Suprapubic skin (tissue), 3 donors: ENCODE results near the gene SIGLEC15.

Experiments used
- EP300 ChIP-seq: sonication (generic); formaldehyde crosslinking; IDR thresholded peaks from one replicate; pipeline ENCODE4 v1.6.1; 2017; ENCODE audit warnings: antibody characterized with exemption
- POLR2A ChIP-seq, 2 donors: fragments of 450-650 bp; IDR thresholded peaks; one replicate each; pipeline ENCODE4 v1.6.1; 2017; ENCODE audit warnings: antibody characterized with exemption in 2 of 2, mild to moderate bottlenecking in 2 of 2, moderate library complexity in 2 of 2
- TF ChIP-seq, protein P1 (sequence below), 2 donors: fragments of 200-600 bp in 1 of 2; fragments of 450-650 bp in 1 of 2; sonication (generic) in 1 of 2; IDR thresholded peaks; one replicate each; pipeline ENCODE4 v1.5.1; 2016 to 2019; ENCODE audit warnings: antibody characterized with exemption in 2 of 2, mild to moderate bottlenecking in 1 of 2, moderate library complexity in 1 of 2

DNA sequence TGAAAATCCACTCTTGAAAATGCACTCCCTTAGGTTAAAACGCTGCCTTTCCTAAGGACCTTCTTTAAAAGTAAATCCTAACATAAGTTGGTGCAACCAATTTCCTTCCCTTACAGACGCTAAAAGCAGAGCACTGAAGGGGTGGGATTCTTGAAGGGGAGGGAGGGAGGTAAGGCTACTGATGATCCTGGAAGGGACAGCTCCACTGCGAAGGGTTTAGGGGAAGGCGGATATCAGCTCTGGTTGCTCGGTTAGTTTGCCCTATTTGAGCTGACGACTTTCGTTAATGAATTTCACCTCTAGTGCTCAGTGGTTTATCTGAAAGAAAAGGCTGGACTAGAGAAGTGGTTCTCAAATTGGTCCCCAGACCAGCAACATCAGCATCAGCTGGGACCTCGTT, 49.7 kb upstream of the SIGLEC15 start:
- TF ChIP-seq, protein P1, sequence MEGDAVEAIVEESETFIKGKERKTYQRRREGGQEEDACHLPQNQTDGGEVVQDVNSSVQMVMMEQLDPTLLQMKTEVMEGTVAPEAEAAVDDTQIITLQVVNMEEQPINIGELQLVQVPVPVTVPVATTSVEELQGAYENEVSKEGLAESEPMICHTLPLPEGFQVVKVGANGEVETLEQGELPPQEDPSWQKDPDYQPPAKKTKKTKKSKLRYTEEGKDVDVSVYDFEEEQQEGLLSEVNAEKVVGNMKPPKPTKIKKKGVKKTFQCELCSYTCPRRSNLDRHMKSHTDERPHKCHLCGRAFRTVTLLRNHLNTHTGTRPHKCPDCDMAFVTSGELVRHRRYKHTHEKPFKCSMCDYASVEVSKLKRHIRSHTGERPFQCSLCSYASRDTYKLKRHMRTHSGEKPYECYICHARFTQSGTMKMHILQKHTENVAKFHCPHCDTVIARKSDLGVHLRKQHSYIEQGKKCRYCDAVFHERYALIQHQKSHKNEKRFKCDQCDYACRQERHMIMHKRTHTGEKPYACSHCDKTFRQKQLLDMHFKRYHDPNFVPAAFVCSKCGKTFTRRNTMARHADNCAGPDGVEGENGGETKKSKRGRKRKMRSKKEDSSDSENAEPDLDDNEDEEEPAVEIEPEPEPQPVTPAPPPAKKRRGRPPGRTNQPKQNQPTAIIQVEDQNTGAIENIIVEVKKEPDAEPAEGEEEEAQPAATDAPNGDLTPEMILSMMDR (IDR thresholded peaks at IDR 0.05) = no peak
- TF ChIP-seq POLR2A (IDR thresholded peaks at IDR 0.05) = no peak
- TF ChIP-seq EP300 = no peak
